T-helper 1 cell treated with Interleukin-12 subunit alpha and Interleukin-12 subunit beta and Interleukin-4 antibody, amounts not matched to agents 30 ng/mL and 1 ng/mL, for 36 hours (primary cell): ENCODE data around the gene SLC25A27. TPM values are rescaled to one million over a fixed set of nuclear protein-coding genes. Genes with fewer than 3 reads are reported as not detected.

Source experiments
- intact Hi-C: fragments of 100-400 bp; cut with micrococcal nuclease; formaldehyde crosslinking; loops from one replicate; pipeline ENCODE4 v1.15.1; 2024
- total RNA-seq: library from RNA; stranded (reverse); gene quantifications from 2 replicates; pipeline ENCODE4 v1.2.3, GENCODE V29; 2022

SLC25A27 gene
- total RNA-seq, 1 donor from 2014 or later = not detected

DNA sequence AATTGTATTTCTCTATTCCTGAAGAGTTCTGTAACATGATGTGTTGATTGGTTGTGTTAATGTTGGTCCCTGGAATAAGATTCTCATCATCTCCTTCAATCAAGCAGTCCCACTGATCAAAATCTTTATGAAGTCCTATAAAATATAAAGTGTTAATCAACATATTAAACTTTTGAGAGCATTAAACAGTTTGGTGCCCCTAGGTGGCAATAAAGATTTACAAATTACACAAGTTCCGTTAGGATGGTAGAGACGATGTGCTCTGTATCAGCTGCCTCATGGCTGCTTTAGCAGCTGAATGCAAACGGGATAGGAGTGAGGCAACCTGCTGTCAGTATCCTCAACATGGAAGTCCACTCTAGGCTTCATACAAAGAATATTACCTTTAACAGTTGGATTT, 51.8 kb downstream of the SLC25A27 start:
- intact Hi-C loops = no loop called here

DNA sequence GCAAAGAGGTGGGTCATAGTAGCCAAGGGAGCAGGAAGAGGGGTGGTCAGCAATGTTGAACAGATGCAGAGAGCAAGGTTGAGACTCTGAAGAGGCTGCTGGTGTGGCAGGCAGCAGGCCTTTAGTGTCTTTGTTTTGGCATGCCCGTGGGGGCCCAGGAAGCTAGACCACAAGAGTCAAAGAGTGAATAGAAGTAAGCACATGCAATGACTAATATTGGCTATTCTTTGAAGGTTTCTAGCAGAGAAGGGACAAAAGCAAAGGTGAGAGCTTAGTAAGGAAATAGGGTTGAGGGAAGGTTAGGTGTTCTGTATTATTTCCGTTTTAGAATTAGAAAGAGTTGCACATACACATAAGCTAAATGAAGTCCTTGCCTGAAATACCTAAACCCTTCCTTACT, 53.7 kb downstream of the SLC25A27 start:
- intact Hi-C loops = no loop called here

DNA sequence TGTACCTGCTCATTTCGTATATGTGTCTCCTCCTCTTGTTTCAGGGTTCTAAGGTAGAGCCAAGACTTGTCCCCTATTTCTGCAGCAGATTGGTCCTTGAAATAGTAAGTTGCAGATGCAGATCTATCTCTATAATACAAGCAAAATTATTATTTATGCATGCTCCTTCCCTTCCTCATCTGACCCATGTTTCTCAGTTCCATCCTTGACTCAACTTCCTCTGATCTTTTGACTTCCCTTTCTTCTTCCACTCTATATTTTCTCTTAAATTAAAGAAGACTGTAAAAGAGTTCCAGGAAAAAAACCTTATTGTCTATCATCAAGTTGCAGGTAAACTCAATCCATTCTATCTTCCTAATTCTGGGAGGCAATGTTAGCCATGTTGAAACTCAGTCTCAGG, 58.7 kb downstream of the SLC25A27 start:
- intact Hi-C loops = no loop called here

DNA sequence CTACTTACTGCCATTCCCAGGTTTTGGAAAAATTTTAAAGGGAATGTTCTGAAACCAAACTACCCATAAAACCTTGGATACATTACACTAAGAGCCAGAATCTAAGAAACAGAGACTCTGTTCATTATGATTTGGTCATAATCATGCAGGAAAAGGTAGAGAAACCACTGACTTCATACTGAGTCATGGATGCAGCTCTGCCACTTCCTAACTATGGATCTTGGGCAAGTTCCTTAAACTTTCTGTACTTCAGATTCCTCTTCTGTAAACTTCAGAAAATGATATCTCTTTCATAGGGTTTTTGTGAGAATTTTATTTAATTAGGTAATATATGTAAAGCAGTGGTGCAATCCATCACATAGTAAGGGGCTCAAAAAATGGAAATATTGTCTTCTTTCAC, 62.4 kb downstream of the SLC25A27 start:
- intact Hi-C loops = no loop called here

DNA sequence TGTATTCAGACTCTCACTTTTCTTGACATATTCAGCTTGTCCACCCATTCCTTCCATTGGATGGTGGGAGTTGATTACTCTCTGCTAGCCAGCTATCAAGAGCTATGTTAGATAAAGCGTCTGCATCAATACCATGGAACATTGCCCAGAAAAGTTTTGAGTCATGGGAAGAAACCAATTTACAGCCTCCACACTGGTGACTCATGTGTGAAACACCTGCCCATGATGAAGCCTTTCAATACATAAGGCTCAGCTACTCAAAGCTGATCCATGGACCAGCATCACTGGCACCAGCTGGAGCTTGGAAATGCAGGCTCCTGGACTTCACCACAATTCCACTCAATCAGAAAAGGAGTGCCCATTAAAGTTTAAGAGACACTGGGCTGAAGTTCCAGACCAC, 66.3 kb downstream of the SLC25A27 start:
- intact Hi-C loops = no loop called here

DNA sequence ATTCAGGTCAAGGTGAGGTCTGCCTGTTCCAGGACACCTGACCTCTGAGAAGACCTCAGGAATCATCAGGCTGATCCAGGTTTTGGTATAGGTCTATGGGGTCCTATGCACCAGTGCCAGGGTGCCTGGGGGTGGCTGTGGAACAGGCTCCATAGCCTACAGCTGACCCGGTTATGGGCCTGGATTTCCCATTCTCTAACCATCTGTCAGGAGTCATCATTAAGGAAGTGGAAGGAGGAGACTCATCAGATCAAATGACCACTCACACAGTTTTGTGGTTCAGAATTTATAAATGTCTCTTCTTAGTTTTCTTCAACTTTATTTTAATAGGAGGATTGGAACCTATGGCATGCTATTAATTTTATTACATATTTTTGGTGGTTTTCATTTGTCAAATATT, 67.6 kb downstream of the SLC25A27 start:
- intact Hi-C loops = no loop called here

Other genes with a start within 250 kb of the SLC25A27 start
- 6.4 and 6.6 TPM in 2 replicates for gene RCAN2, start 161.5 kb upstream of the SLC25A27 start, total RNA-seq
- gene CYP39A1, start 157 bp upstream of the SLC25A27 start, total RNA-seq = not detected in 2 replicates
- gene TDRD6, start 34.9 kb downstream of the SLC25A27 start, total RNA-seq = not detected in 2 replicates
- gene PLA2G7, start 82.4 kb downstream of the SLC25A27 start, total RNA-seq = not detected in 2 replicates
- gene ANKRD66, start 94.0 kb downstream of the SLC25A27 start, total RNA-seq = not detected in 2 replicates
- not detected in 2 replicates for gene MEP1A, start 140.4 kb downstream of the SLC25A27 start, total RNA-seq